ENCODE measurements around the gene KRT6B. TPM values are rescaled to one million over a fixed set of nuclear protein-coding genes. Genes with fewer than 3 reads are reported as not detected.

The KRT6B gene
- total RNA-seq, 1 experiment from 2014 or later: 7.7 TPM

- H3K4me3 ChIP-seq (ENCODE audit: low read length): no peak within 1 kb of the TSS
- H3K9me2 ChIP-seq (replicated peaks; ENCODE audit: low read length): no peaks in the 10 kb centered on the region
- H3K27ac ChIP-seq (ENCODE audit: low read length): peak within 1 kb of the TSS; percentile 93
- no peaks in the 10 kb centered on the region for H4K20me1 ChIP-seq (ENCODE audit: low read length)
- TF ChIP-seq EZH2phosphoT487 (IDR thresholded peaks at IDR 0.05; ENCODE audit: borderline replicate concordance, low read length) (no peak), EZH2 (IDR thresholded peaks at IDR 0.05; ENCODE audit: low read length, unreplicated experiment) (no peak), CTCF (conservative IDR thresholded peaks at IDR 0.05; ENCODE audit: low read depth, low read length) (no peak)
- ChIA-PET CTCF (no interaction called here), POLR2A (ENCODE audit: unreplicated experiment) (no interaction called here)
- peaks cover 55% of the 10 kb centered on the region for H3K4me1 ChIP-seq (ENCODE audit: insufficient read depth, low read length)
- no peaks in the 10 kb centered on the region for H3K79me2 ChIP-seq (ENCODE audit: low read length)
- no peaks in the 10 kb centered on the region for H3K9me3 ChIP-seq (ENCODE audit: low read length)
- H3K9ac ChIP-seq (ENCODE audit: low read length): peak within 1 kb of the TSS; percentile 74
- no peaks in the 10 kb centered on the region for H3K27me3 ChIP-seq (ENCODE audit: low read length)
- ATAC-seq (peak; percentile 68), DNase-seq (peak; percentile 89)
- peak within 1 kb of the TSS; percentile 33 for H3K4me2 ChIP-seq (ENCODE audit: low read length)
- no TSS peak for BruUV-seq (replicated peaks)
- H3K36me3 ChIP-seq (ENCODE audit: low read depth, low read length): no peaks in the 10 kb centered on the region
- H2AFZ ChIP-seq (ENCODE audit: low read length): no peak within 1 kb of the TSS
- intact Hi-C loops (cut with micrococcal nuclease): loop anchor here (1.0 kb wide), 1 partner anchor 20 kb away; no protein-coding TSS in a partner anchor
- H3F3A ChIP-seq (ENCODE audit: low read length, unreplicated experiment): peaks cover 12% of the 10 kb centered on the region
Measured at GRCh38 chr12:52434081-52434733, 17.7 kb downstream of the KRT6B start, which contains the start of gene KRT75. Gene KRT75, minus strand, starts transcription at chr12:52434371. Its CDS starts 67 bp downstream, at chr12:52434304.

- ChIA-PET POLR2A (ENCODE audit: unreplicated experiment) (no interaction called here), CTCF (no interaction called here)
- Histone ChIP-seq H3K79me2 (ENCODE audit: low read length) (no peaks in the 10 kb centered on the region), H2AFZ (ENCODE audit: low read length) (no peak overlapping the region), H3K27ac (ENCODE audit: low read length) (peak overlapping the region; percentile 93), H3K4me3 (ENCODE audit: low read length) (no peak overlapping the region), H3K9ac (ENCODE audit: low read length) (peak overlapping the region; percentile 54; the same call in 1 of the 2 replicates), H3K4me2 (ENCODE audit: low read length) (peak overlapping the region; percentile 28), H3F3A (ENCODE audit: low read length, unreplicated experiment) (peaks cover 12% of the 10 kb centered on the region), H3K27me3 (ENCODE audit: low read length) (no peaks in the 10 kb centered on the region), H3K9me2 (replicated peaks; ENCODE audit: low read length) (no peaks in the 10 kb centered on the region), H3K4me1 (ENCODE audit: insufficient read depth, low read length) (peaks cover 49% of the 10 kb centered on the region), H4K20me1 (ENCODE audit: low read length) (no peaks in the 10 kb centered on the region), H3K9me3 (ENCODE audit: low read length) (no peaks in the 10 kb centered on the region), H3K36me3 (ENCODE audit: low read depth, low read length) (no peaks in the 10 kb centered on the region)
- DNase-seq (no peak), ATAC-seq (no peak)
- BruUV-seq (replicated peaks): TSS peak; percentile 40
- intact Hi-C loops (cut with micrococcal nuclease): loop anchor here (1.0 kb wide), 1 partner anchor 21 kb away; no protein-coding TSS in a partner anchor
- TF ChIP-seq CTCF (conservative IDR thresholded peaks at IDR 0.05; ENCODE audit: low read depth, low read length) (no peak), EZH2 (IDR thresholded peaks at IDR 0.05; ENCODE audit: low read length, unreplicated experiment) (no peak), EZH2phosphoT487 (IDR thresholded peaks at IDR 0.05; ENCODE audit: borderline replicate concordance, low read length) (no peak)
Measured at GRCh38 chr12:52433501-52434080, 18.4 kb downstream of the KRT6B start.

All from PC-3 (cell line).